ENCODE results near the gene DSG2. TPM values are rescaled to one million over a fixed set of nuclear protein-coding genes. Genes with fewer than 3 reads are reported as not detected.
A peak's percentile ranks its signal among the peaks of the same experiment; 100 is the strongest.

The DSG2 gene
- total RNA-seq, 1 experiment from 2014 or later = 106 TPM

- ChIA-PET POLR2A (interaction anchor here (0.6 to 8.9 kb wide), 16 partner anchors 10 to 467 kb away, joined by 3 to 189 read pairs (median 6); partner anchors contain the start of genes DSC3, DSG2 and DSG3), CTCF (interaction anchor here (0.5 to 2.8 kb wide), 4 partner anchors 85 to 538 kb away, joined by 3 to 16 read pairs (median 3); no protein-coding TSS in a partner anchor)
- H3K36me3 Mint-ChIP-seq (ENCODE audit: insufficient read depth, unreplicated experiment) = peaks cover 5% of the 10 kb centered on the region
- peak; percentile 57 for DNase-seq (ENCODE audit: unreplicated experiment)
- H3K9me3 Mint-ChIP-seq (ENCODE audit: unreplicated experiment) = no peaks in the 10 kb centered on the region
- H3K27ac Mint-ChIP-seq (ENCODE audit: low read depth, unreplicated experiment) = no peak overlapping the region
- intact Hi-C loops (cut with micrococcal nuclease) = loop anchor here (5.0 kb wide), 2 partner anchors 241 to 511 kb away; no protein-coding TSS in a partner anchor
- TF ChIP-seq CTCF (IDR thresholded peaks at IDR 0.05; ENCODE audit: unreplicated experiment) = no peak
- no peaks in the 10 kb centered on the region for H3K27me3 Mint-ChIP-seq (ENCODE audit: insufficient read depth, unreplicated experiment)
- peaks cover 53% of the 10 kb centered on the region for H3K4me1 Mint-ChIP-seq (ENCODE audit: insufficient read depth, unreplicated experiment)
- no peak overlapping the region for H3K4me3 Mint-ChIP-seq (ENCODE audit: unreplicated experiment)
- BruUV-seq (replicated peaks) = no TSS peak
Measured at GRCh38 chr18:31508781-31509180, 10.8 kb downstream of the DSG2 start.

- TF ChIP-seq CTCF (IDR thresholded peaks at IDR 0.05; ENCODE audit: unreplicated experiment) = no peak
- peak overlapping the region; percentile 59 for H3K27ac Mint-ChIP-seq (ENCODE audit: low read depth, unreplicated experiment)
Measured at GRCh38 chr18:31509571-31509970, 11.6 kb downstream of the DSG2 start.

GRCh38 chr18:31510319-31510718, 12.3 kb downstream of the DSG2 start:
- no peaks in the 10 kb centered on the region for H3K27me3 Mint-ChIP-seq (ENCODE audit: insufficient read depth, unreplicated experiment)
- no peaks in the 10 kb centered on the region for H3K9me3 Mint-ChIP-seq (ENCODE audit: unreplicated experiment)
- BruUV-seq (replicated peaks) = no TSS peak
- ChIA-PET CTCF (interaction anchor here (0.6 to 2.8 kb wide), 8 partner anchors 10 to 525 kb away, joined by 3 to 16 read pairs (median 4); no protein-coding TSS in a partner anchor), POLR2A (interaction anchor here (0.6 to 8.9 kb wide), 26 partner anchors 9 to 537 kb away, joined by 3 to 189 read pairs (median 4); partner anchors contain the start of genes DSC2, DSC3, DSG2 and DSG3)
- no peak for TF ChIP-seq CTCF (IDR thresholded peaks at IDR 0.05; ENCODE audit: unreplicated experiment)
- H3K4me1 Mint-ChIP-seq (ENCODE audit: insufficient read depth, unreplicated experiment) = peaks cover 57% of the 10 kb centered on the region
- H3K27ac Mint-ChIP-seq (ENCODE audit: low read depth, unreplicated experiment) = peak overlapping the region; percentile 59
- H3K36me3 Mint-ChIP-seq (ENCODE audit: insufficient read depth, unreplicated experiment) = peaks cover 5% of the 10 kb centered on the region
- intact Hi-C loops (cut with micrococcal nuclease) = loop anchor here (10.0 kb wide), 1 partner anchor 536 kb away; no protein-coding TSS in a partner anchor
- peak; percentile 38 for DNase-seq (ENCODE audit: unreplicated experiment)
- H3K4me3 Mint-ChIP-seq (ENCODE audit: unreplicated experiment) = no peak overlapping the region

More at GRCh38 chr18:31509571-31509970, 11.6 kb downstream of the DSG2 start:
- H3K4me1 Mint-ChIP-seq (ENCODE audit: insufficient read depth, unreplicated experiment) = peaks cover 57% of the 10 kb centered on the region
- DNase-seq (ENCODE audit: unreplicated experiment) = no peak
- POLR2A ChIA-PET = interaction anchor here (0.8 to 8.9 kb wide), 19 partner anchors 10 to 468 kb away, joined by 3 to 189 read pairs (median 6); partner anchors contain the start of genes DSC3, DSG2 and DSG3
- no TSS peak for BruUV-seq (replicated peaks)
- H3K9me3 Mint-ChIP-seq (ENCODE audit: unreplicated experiment) = no peaks in the 10 kb centered on the region
- peaks cover 5% of the 10 kb centered on the region for H3K36me3 Mint-ChIP-seq (ENCODE audit: insufficient read depth, unreplicated experiment)
- no peaks in the 10 kb centered on the region for H3K27me3 Mint-ChIP-seq (ENCODE audit: insufficient read depth, unreplicated experiment)
- H3K4me3 Mint-ChIP-seq (ENCODE audit: unreplicated experiment) = no peak overlapping the region
- intact Hi-C loops (cut with micrococcal nuclease) = loop anchor here (5.0 kb wide), 2 partner anchors 242 to 512 kb away; no protein-coding TSS in a partner anchor
- CTCF ChIA-PET = interaction anchor here (0.6 to 2.8 kb wide), 8 partner anchors 9 to 233 kb away, joined by 3 to 16 read pairs (median 4); no protein-coding TSS in a partner anchor

GRCh38 chr18:31511098-31511497, 13.1 kb downstream of the DSG2 start:
- H3K4me3 Mint-ChIP-seq (ENCODE audit: unreplicated experiment) = no peak overlapping the region
- H3K9me3 Mint-ChIP-seq (ENCODE audit: unreplicated experiment) = no peaks in the 10 kb centered on the region
- no peaks in the 10 kb centered on the region for H3K27me3 Mint-ChIP-seq (ENCODE audit: insufficient read depth, unreplicated experiment)
- no peak for TF ChIP-seq CTCF (IDR thresholded peaks at IDR 0.05; ENCODE audit: unreplicated experiment)
- H3K4me1 Mint-ChIP-seq (ENCODE audit: insufficient read depth, unreplicated experiment) = peaks cover 56% of the 10 kb centered on the region
- intact Hi-C loops (cut with micrococcal nuclease) = loop anchor here (10.0 kb wide), 1 partner anchor 536 kb away; no protein-coding TSS in a partner anchor
- ChIA-PET CTCF (interaction anchor here (0.7 to 2.8 kb wide), 5 partner anchors 11 to 526 kb away, joined by 4 to 16 read pairs (median 4); no protein-coding TSS in a partner anchor), POLR2A (interaction anchor here (0.6 to 8.9 kb wide), 19 partner anchors 12 to 538 kb away, joined by 3 to 189 read pairs (median 4); partner anchors contain the start of genes DSC2, DSC3, DSG2 and DSG3)
- peak overlapping the region; percentile 59 for H3K27ac Mint-ChIP-seq (ENCODE audit: low read depth, unreplicated experiment)
- no TSS peak for BruUV-seq (replicated peaks)
- peaks cover 5% of the 10 kb centered on the region for H3K36me3 Mint-ChIP-seq (ENCODE audit: insufficient read depth, unreplicated experiment)
- peak; percentile 28 for DNase-seq (ENCODE audit: unreplicated experiment)

All from MCF 10A (cell line).